Parathyroid adenoma (tissue), 2 donors: ENCODE measurements around the gene PLEKHA7.
"Not testable (repeated sequence)": the region's sequence is repeated elsewhere in the genome, so short reads cannot be mapped to it uniquely, and the experiment has no call there.

Source experiments
- H2AFZ ChIP-seq: fragments of 300-600 bp; sonication (generic); one replicate; pipeline ENCODE4 v1.7.0; 2017; ENCODE audit warnings: antibody characterized with exemption, mild to moderate bottlenecking
- H3K27ac ChIP-seq: fragments of 300-600 bp; sonication (generic); one replicate; pipeline ENCODE4 v1.7.0; 2017
- H3K27me3 ChIP-seq: fragments of 300-600 bp; sonication (generic); one replicate; pipeline ENCODE4 v1.7.0; 2017; ENCODE audit warnings: low read length; ENCODE audit not compliant: control insufficient read depth, insufficient read depth
- H3K36me3 ChIP-seq: fragments of 300-600 bp; sonication (generic); one replicate; pipeline ENCODE4 v1.7.0; 2017; ENCODE audit warnings: low read length; ENCODE audit not compliant: control insufficient read depth, insufficient read depth
- H3K4me1 ChIP-seq: fragments of 300-600 bp; sonication (generic); one replicate; pipeline ENCODE4 v1.7.0; 2017; ENCODE audit warnings: control low read depth
- H3K4me2 ChIP-seq: fragments of 300-600 bp; sonication (generic); one replicate; pipeline ENCODE4 v1.7.0; 2017; ENCODE audit warnings: low read length
- H3K4me3 ChIP-seq: fragments of 300-600 bp; sonication (generic); one replicate; pipeline ENCODE4 v1.7.0; 2017; ENCODE audit warnings: low read depth, low read length
- H3K79me2 ChIP-seq: fragments of 300-600 bp; sonication (generic); one replicate; pipeline ENCODE4 v1.7.0; 2017; ENCODE audit warnings: control low read depth
- H3K9ac ChIP-seq: fragments of 300-600 bp; sonication (generic); one replicate; pipeline ENCODE4 v1.7.0; 2017; ENCODE audit warnings: mild to moderate bottlenecking
- H3K9me3 ChIP-seq: fragments of 300-600 bp; sonication (generic); one replicate; pipeline ENCODE4 v1.7.0; 2017; ENCODE audit warnings: low read length; ENCODE audit not compliant: control insufficient read depth
- TF ChIP-seq, protein P1 (sequence below): fragments of 300-600 bp; sonication (generic); IDR thresholded peaks from one replicate; pipeline ENCODE4 v1.7.0; 2017; ENCODE audit warnings: antibody characterized with exemption, mild to moderate bottlenecking
- donor health status: primary hyperparathyroidism.

The PLEKHA7 gene

DNA sequence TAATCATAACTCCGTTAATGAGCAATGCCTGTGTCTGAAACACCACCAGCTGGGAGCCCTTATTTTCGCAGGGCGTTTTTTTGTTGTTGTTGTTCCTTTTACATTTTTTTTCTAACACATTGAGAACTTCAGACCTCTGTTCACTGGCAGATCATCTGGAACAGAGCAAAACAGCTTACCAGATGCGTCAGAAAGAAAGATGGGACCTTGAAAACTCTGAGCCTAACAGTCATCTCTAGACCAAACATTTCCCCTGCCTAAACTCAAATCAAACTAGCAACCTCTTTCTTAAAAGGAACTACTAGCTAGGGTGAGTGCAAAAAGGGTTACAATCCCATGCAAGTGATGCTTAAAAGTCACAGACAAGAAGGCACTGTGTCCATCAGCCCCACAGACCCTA lies 93.2 kb downstream of the PLEKHA7 start:
- TF ChIP-seq, protein P1, sequence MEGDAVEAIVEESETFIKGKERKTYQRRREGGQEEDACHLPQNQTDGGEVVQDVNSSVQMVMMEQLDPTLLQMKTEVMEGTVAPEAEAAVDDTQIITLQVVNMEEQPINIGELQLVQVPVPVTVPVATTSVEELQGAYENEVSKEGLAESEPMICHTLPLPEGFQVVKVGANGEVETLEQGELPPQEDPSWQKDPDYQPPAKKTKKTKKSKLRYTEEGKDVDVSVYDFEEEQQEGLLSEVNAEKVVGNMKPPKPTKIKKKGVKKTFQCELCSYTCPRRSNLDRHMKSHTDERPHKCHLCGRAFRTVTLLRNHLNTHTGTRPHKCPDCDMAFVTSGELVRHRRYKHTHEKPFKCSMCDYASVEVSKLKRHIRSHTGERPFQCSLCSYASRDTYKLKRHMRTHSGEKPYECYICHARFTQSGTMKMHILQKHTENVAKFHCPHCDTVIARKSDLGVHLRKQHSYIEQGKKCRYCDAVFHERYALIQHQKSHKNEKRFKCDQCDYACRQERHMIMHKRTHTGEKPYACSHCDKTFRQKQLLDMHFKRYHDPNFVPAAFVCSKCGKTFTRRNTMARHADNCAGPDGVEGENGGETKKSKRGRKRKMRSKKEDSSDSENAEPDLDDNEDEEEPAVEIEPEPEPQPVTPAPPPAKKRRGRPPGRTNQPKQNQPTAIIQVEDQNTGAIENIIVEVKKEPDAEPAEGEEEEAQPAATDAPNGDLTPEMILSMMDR, result no peak
- Histone ChIP-seq H3K4me1 (peaks cover 3% of the 10 kb centered on the region), H3K4me2 (no peak overlapping the region)

DNA sequence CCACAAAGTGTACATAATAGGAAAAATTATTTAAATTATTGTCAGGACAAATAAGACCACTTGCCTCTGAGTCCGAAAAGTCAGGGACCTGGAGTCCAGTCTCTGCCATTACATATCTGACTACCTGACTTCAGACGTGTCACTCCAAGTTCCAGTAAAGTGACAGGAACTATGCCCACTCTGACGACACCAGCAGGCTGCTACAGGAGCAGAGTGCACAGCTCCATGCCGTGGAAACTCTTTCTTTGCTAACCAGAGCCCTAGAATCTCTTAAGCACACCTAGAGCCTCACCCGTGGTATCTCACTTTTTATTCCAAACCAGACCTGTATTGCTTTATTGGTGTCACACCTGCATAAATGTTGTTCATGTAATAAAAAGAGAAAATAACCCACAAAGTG lies 93.7 kb downstream of the PLEKHA7 start:
- TF ChIP-seq, protein P1, result no peak
- no peaks in the 10 kb centered on the region for H3K36me3 ChIP-seq
- H3K27me3 ChIP-seq, result no peaks in the 10 kb centered on the region
- no peak overlapping the region for H2AFZ ChIP-seq
- no peak overlapping the region for H3K4me3 ChIP-seq
- H3K4me2 ChIP-seq, result no peak overlapping the region
- H3K9me3 ChIP-seq, result no peaks in the 10 kb centered on the region
- H3K27ac ChIP-seq, result no peak overlapping the region
- H3K9ac ChIP-seq, result no peak overlapping the region
- H3K79me2 ChIP-seq, result no peaks in the 10 kb centered on the region
- peaks cover 3% of the 10 kb centered on the region for H3K4me1 ChIP-seq

More for the DNA sequence above, 93.2 kb downstream of the PLEKHA7 start:
- Histone ChIP-seq H3K4me3 (no peak overlapping the region), H3K27ac (no peak overlapping the region), H3K9ac (no peak overlapping the region), H3K27me3 (no peaks in the 10 kb centered on the region), H3K79me2 (no peaks in the 10 kb centered on the region), H3K9me3 (no peaks in the 10 kb centered on the region), H2AFZ (no peak overlapping the region), H3K36me3 (no peaks in the 10 kb centered on the region)

DNA sequence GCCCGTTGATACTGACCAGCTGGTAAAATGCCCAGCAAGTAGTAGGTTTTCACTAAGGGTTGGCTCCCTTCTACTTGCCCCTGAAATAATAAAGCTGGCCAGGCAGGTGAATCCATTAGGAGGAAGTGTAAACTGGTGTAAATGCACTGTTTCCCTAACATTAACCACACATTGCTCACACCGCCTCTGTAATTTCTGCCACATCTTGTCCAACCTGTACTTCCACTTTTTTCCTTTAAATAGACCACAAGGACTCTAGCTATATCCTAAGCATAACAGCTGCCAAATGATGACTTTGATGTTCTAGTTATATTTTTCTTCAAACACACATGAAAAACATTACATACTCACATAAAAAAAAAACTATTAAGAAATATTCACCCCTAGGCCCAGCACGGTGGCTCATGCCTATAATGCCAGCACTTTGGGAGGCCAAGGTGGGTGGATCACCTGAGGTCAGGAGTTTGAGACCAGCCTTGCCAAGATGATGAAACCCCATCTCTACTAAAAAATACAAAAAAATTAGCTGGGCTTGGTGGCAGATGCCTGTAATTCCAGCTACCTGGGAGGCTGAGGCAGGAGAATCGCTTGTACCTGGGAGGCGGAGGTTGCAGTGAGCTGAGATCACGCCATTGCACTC lies 95.6 kb downstream of the PLEKHA7 start:
- H3K79me2 ChIP-seq, H3K36me3 ChIP-seq, H3K4me1 ChIP-seq, H3K9me3 ChIP-seq, H3K27ac ChIP-seq, H3K4me3 ChIP-seq, H2AFZ ChIP-seq, H3K4me2 ChIP-seq, H3K27me3 ChIP-seq, H3K9ac ChIP-seq: not testable (repeated sequence)

DNA sequence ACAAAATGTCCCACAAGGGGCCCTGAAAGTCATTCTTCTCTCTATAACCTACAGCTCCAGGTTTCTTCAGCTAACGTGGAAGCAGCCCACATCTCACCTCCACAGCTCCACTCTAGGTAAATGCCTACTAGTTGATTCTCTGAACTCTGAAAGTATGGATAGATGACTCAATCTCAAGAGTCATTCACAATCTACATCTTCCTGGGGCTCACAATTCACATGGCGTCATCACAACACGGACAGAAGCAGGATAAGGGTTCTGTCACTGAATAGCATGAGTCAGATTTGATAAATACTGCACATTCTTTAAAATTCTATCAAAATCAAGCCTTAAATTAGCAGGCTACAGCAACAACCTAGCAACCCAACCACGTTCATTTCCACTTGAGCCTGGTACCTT lies 96.3 kb downstream of the PLEKHA7 start:
- Histone ChIP-seq H3K9me3 (no peaks in the 10 kb centered on the region), H3K79me2 (no peaks in the 10 kb centered on the region), H3K27me3 (no peaks in the 10 kb centered on the region), H3K36me3 (no peaks in the 10 kb centered on the region), H3K27ac (no peak overlapping the region), H3K4me2 (no peak overlapping the region), H3K4me1 (no peaks in the 10 kb centered on the region), H3K9ac (no peak overlapping the region), H2AFZ (no peak overlapping the region), H3K4me3 (no peak overlapping the region)
- TF ChIP-seq, protein P1, result no peak

DNA sequence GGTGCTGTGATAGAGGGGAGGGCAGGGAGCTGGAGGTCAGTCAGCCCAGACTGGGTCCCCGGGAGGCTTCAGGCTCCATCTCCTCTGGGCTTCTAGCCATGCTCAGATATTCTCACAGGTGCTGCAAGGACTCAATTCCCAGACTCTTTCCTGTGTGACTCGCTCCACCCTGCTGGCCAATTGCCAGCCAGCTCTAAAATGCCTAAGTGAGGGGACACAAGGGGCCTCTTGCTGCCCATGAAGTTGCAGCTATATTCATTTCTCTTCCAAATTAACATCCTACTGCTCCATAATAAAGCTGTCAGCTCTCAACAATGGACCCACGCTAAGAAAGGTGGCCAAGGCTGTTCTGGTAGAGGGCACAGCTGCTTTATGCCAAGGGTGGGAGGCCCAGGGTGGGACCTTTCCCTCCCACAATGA lies 101.5 kb downstream of the PLEKHA7 start:
- H3K4me1 ChIP-seq, result no peaks in the 10 kb centered on the region
- no peaks in the 10 kb centered on the region for H3K79me2 ChIP-seq
- H2AFZ ChIP-seq, result no peak overlapping the region
- H3K9me3 ChIP-seq, result no peaks in the 10 kb centered on the region
- no peak overlapping the region for H3K27ac ChIP-seq
- no peaks in the 10 kb centered on the region for H3K27me3 ChIP-seq
- H3K4me2 ChIP-seq, result no peak overlapping the region
- H3K4me3 ChIP-seq, result no peak overlapping the region
- H3K36me3 ChIP-seq, result no peaks in the 10 kb centered on the region
- no peak overlapping the region for H3K9ac ChIP-seq
- TF ChIP-seq, protein P1, result no peak
